Body of pancreas (tissue), 4 donors: Measurements from ENCODE around the gene NAALADL1.

Experiments used
- POLR2A ChIP-seq, 3 donors: fragments of 450-650 bp; IDR thresholded peaks; one replicate each; pipeline ENCODE4 v1.6.1; 2016; ENCODE audit warnings: antibody characterized with exemption in 3 of 3, mild to moderate bottlenecking in 2 of 3
- TF ChIP-seq, protein P1 (sequence below), 7 experiments: fragments of 450-650 bp in 4 of 7; fragments of 200-600 bp in 3 of 7; sonication (generic) in 3 of 7; IDR thresholded peaks; one replicate each; pipeline ENCODE4 v1.5.1; 2016 to 2019; ENCODE audit warnings: antibody characterized with exemption in 7 of 7

DNA sequence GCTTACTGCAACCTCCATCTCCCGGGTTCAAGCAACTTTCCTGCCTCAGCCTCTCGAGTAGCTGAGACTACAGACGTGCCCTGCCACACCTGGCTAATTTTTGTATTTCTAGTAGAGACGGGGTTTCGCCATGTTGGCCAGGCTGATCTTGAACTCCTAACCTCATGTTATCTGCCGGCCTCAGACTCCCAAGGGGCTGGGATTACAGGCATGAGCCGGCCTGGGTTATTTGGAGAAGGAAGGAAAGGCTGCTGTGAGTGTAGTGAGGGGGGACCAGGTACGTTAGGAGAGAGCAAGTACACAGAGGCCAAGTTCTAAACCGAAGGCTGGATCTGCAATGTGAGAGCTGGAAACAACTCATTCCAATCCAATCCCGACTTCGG, 62.0 kb downstream of the NAALADL1 start:
- TF ChIP-seq, protein P1, sequence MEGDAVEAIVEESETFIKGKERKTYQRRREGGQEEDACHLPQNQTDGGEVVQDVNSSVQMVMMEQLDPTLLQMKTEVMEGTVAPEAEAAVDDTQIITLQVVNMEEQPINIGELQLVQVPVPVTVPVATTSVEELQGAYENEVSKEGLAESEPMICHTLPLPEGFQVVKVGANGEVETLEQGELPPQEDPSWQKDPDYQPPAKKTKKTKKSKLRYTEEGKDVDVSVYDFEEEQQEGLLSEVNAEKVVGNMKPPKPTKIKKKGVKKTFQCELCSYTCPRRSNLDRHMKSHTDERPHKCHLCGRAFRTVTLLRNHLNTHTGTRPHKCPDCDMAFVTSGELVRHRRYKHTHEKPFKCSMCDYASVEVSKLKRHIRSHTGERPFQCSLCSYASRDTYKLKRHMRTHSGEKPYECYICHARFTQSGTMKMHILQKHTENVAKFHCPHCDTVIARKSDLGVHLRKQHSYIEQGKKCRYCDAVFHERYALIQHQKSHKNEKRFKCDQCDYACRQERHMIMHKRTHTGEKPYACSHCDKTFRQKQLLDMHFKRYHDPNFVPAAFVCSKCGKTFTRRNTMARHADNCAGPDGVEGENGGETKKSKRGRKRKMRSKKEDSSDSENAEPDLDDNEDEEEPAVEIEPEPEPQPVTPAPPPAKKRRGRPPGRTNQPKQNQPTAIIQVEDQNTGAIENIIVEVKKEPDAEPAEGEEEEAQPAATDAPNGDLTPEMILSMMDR (IDR thresholded peaks at IDR 0.05) = no peak
- no peak for TF ChIP-seq POLR2A (IDR thresholded peaks at IDR 0.05)
